ENCODE data around the gene ATP13A2. TPM values are rescaled to one million over a fixed set of nuclear protein-coding genes. Genes with fewer than 3 reads are reported as not detected.

Gene ATP13A2
- 15.9 and 29.3 TPM in 2 replicates for polyA plus RNA-seq (2012; rRNA removed)
- polyA plus RNA-seq (2012; cell fraction: cytosol; rRNA removed): 8.2 and 16.2 TPM in 2 replicates
- 36.8 and 62.9 TPM in 2 replicates for polyA plus RNA-seq (2012; cell fraction: nucleus; rRNA removed)

- Histone ChIP-seq H3F3A (replicated peaks; ENCODE audit: insufficient read depth) (peaks cover 5% of the 10 kb centered on the region), H3K9ac (peak within 1 kb of the TSS; percentile 60; the same call in 1 of the 2 replicates), H3K9me2 (no peaks in the 10 kb centered on the region), H4K20me1 (ENCODE audit: insufficient read depth) (peaks cover 14% of the 10 kb centered on the region), H3K27ac (ENCODE audit: low read depth in 2 of 2, low read length in 1 of 2) (peak within 1 kb of the TSS in 1 of 2 experiments; percentile 36; a peak in 1 of 4 replicates), H3K9me3 (no peaks in the 10 kb centered on the region), H3K4me2 (peak within 1 kb of the TSS; percentile 99), H3K4me1 (ENCODE audit: control insufficient read depth in 1 of 2, insufficient read depth in 2 of 2, low read depth in 1 of 2, low read length in 1 of 2) (peaks cover 12 to 22% of the 10 kb centered on the region in 2 experiments; a peak in 2 of 4 replicates), H3K36me3 (replicated peaks in 1 of 2; ENCODE audit: control insufficient read depth in 1 of 2, insufficient read depth in 2 of 2, low read length in 1 of 2) (no peaks in the 10 kb centered on the region), H2AFZ (ENCODE audit: low read depth) (peak within 1 kb of the TSS; percentile 89; the same call in 1 of the 2 replicates), H3K79me2 (ENCODE audit: insufficient read depth) (peaks cover 24% of the 10 kb centered on the region), H3K27me3 (ENCODE audit: insufficient read depth) (no peaks in the 10 kb centered on the region), H3K4me3 (ENCODE audit: low read depth in 2 of 2, low read length in 1 of 2) (peak within 1 kb of the TSS; percentile 79 to 92)
- DNase-seq: peak; percentile 94
- POLR2A ChIA-PET: no interaction called here
- WGBS (ENCODE audit: low lambda C conversion rate): 3% methylated on average over 26 of the region's 94 CpGs
- CTCF ChIA-PET: interaction anchor here (1.0 to 4.4 kb wide), 5 partner anchors 16 to 51 kb away, joined by 3 to 16 read pairs (median 5); partner anchors contain the start of gene MFAP2
- TF ChIP-seq USF1 (IDR thresholded peaks at IDR 0.05; ENCODE audit: borderline replicate concordance, low read depth) (no peak), CHD2 (IDR thresholded peaks at IDR 0.05; ENCODE audit: low read length, partially characterized antibody) (peak; percentile 65), MXI1 (IDR thresholded peaks at IDR 0.05; ENCODE audit: low read depth, low read length) (peak; percentile 32; the same call in 1 of the 2 replicates)
These were observed at the start of gene ATP13A2 for GRCh38 chr1:17011439-17012307. ATP13A2 (minus strand) TSS chr1:17011928; CDS start chr1:17011738, 190 bp downstream.

GRCh38 chr1:17061486-17061885 lies 49.8 kb upstream of the ATP13A2 start:
- Histone ChIP-seq H3K27me3 (ENCODE audit: insufficient read depth) (peaks cover 8% of the 10 kb centered on the region; the same call in 1 of the 2 replicates), H3K27ac (ENCODE audit: low read depth in 2 of 2, low read length in 1 of 2) (no peak overlapping the region), H3K4me1 (ENCODE audit: control insufficient read depth in 1 of 2, insufficient read depth in 2 of 2, low read depth in 1 of 2, low read length in 1 of 2) (no peaks in the 10 kb centered on the region), H2AFZ (ENCODE audit: low read depth) (no peak overlapping the region), H3K79me2 (ENCODE audit: insufficient read depth) (no peaks in the 10 kb centered on the region), H3K4me2 (no peak overlapping the region), H3K4me3 (ENCODE audit: low read depth in 2 of 2, low read length in 1 of 2) (no peak overlapping the region), H3K9me2 (no peaks in the 10 kb centered on the region), H3K9ac (no peak overlapping the region), H4K20me1 (ENCODE audit: insufficient read depth) (no peaks in the 10 kb centered on the region), H3F3A (replicated peaks; ENCODE audit: insufficient read depth) (peaks cover 14% of the 10 kb centered on the region), H3K9me3 (no peaks in the 10 kb centered on the region), H3K36me3 (replicated peaks in 1 of 2; ENCODE audit: control insufficient read depth in 1 of 2, insufficient read depth in 2 of 2, low read length in 1 of 2) (no peaks in the 10 kb centered on the region)
- CTCF ChIA-PET: interaction anchor here (1.0 to 2.0 kb wide), 4 partner anchors 9 to 275 kb away, joined by 5 to 11 read pairs (median 10); no protein-coding TSS in a partner anchor
- no peak for DNase-seq
- 81% methylated on average over 3 of the region's 3 CpGs for WGBS (ENCODE audit: low lambda C conversion rate)
- POLR2A ChIA-PET: no interaction called here
- TF ChIP-seq RCOR1 (IDR thresholded peaks at IDR 0.05; ENCODE audit: low read length) (no peak), SMC3 (IDR thresholded peaks at IDR 0.05; ENCODE audit: low read depth, low read length) (no peak), PBX3 (IDR thresholded peaks at IDR 0.05) (no peak), EZH2phosphoT487 (IDR thresholded peaks at IDR 0.05; ENCODE audit: borderline replicate concordance, low read depth) (no peak), IRF3 (IDR thresholded peaks at IDR 0.05; ENCODE audit: low read depth, low read length) (no peak), REST (IDR thresholded peaks at IDR 0.05; ENCODE audit: low read depth, low read length) (no peak), MAX (IDR thresholded peaks at IDR 0.05; ENCODE audit: low read depth) (no peak), CHD2 (IDR thresholded peaks at IDR 0.05; ENCODE audit: low read length, partially characterized antibody) (no peak), TEAD4 (IDR thresholded peaks at IDR 0.05; ENCODE audit: borderline replicate concordance, insufficient read depth) (no peak), GABPA (IDR thresholded peaks at IDR 0.05; ENCODE audit: low read depth) (no peak), MEF2A (IDR thresholded peaks at IDR 0.05; ENCODE audit: borderline replicate concordance, low read depth) (no peak)
